K562 (cell line): ENCODE results near the gene PRKAR1B. TPM values are rescaled to one million over a fixed set of nuclear protein-coding genes. Genes with fewer than 3 reads are reported as not detected.

Experiments
- CHD1 ChIP-seq: fragments of 200-600 bp; sonication (generic); IDR thresholded peaks from one replicate; pipeline ENCODE4 v1.6.1; 2012; ENCODE audit warnings: mild to moderate bottlenecking, moderate library complexity, low read length, inconsistent platforms
- CREM ChIP-seq: IDR thresholded peaks from 2 replicates; pipeline ENCODE4 v1.6.1; 2014; ENCODE audit warnings: antibody characterized with exemption, low read depth
- ESRRA ChIP-seq: fragments of 450-650 bp; IDR thresholded peaks from 2 replicates; pipeline ENCODE4 v1.6.1; 2014; ENCODE audit warnings: low read depth, mild to moderate bottlenecking, moderate library complexity, borderline replicate concordance
- FOXA1 ChIP-seq: fragments of 450-650 bp; IDR thresholded peaks from 2 replicates; pipeline ENCODE4 v1.6.1; 2016; ENCODE audit warnings: mild to moderate bottlenecking, borderline replicate concordance
- GABPB1 ChIP-seq: sonication (generic); formaldehyde crosslinking; IDR thresholded peaks from 2 replicates; pipeline ENCODE4 v1.8.0; 2022; ENCODE audit warnings: mild to moderate bottlenecking, missing genetic modification reagents
- GATAD2A ChIP-seq: fragments of 450-650 bp; IDR thresholded peaks from 2 replicates; pipeline ENCODE4 v1.6.1; 2017
- GTF2E2 ChIP-seq: fragments of 200-800 bp; sonication (Bioruptor generic); IDR thresholded peaks from 2 replicates; pipeline ENCODE4 v1.6.1; 2016; ENCODE audit warnings: missing genetic modification characterization, missing compliant biosample characterization
- HDAC2 ChIP-seq: fragments of 450-650 bp; IDR thresholded peaks from 2 replicates; pipeline ENCODE4 v1.6.1; 2016; ENCODE audit warnings: mild to moderate bottlenecking
- HNRNPLL ChIP-seq: fragments of 200-400 bp; formaldehyde crosslinking; IDR thresholded peaks from 2 replicates; pipeline ENCODE4 v1.6.1; 2017; ENCODE audit warnings: low read length, low read depth, mild to moderate bottlenecking; ENCODE audit not compliant: poor library complexity, severe bottlenecking
- LCOR ChIP-seq: sonication (generic); formaldehyde crosslinking; IDR thresholded peaks from 2 replicates; pipeline ENCODE4 v1.8.0; 2022; ENCODE audit warnings: mild to moderate bottlenecking, missing genetic modification reagents
- NFE2 ChIP-seq: IDR thresholded peaks from 2 replicates; pipeline ENCODE4 v1.6.1; 2014; ENCODE audit warnings: antibody characterized with exemption, low read depth
- NR4A1 ChIP-seq, 2 experiments: fragments of 250-450 bp in 1 of 2; fragments of 450-650 bp in 1 of 2; sonication (Bioruptor Pico) in 1 of 2; IDR thresholded peaks; 2 replicates each; pipeline versions ENCODE4 v1.4.0 to v1.6.1; 2016 to 2020; ENCODE audit warnings: mild to moderate bottlenecking in 2 of 2, missing compliant biosample characterization in 1 of 2, missing genetic modification characterization in 1 of 2, moderate library complexity in 1 of 2
- PHB2 ChIP-seq: fragments of 450-650 bp; IDR thresholded peaks from 2 replicates; pipeline ENCODE4 v1.6.1; 2017; ENCODE audit warnings: low read depth
- POLR2G ChIP-seq: fragments of 200-400 bp; formaldehyde crosslinking; IDR thresholded peaks from 2 replicates; pipeline ENCODE4 v1.6.1; 2017; ENCODE audit warnings: low read depth, mild to moderate bottlenecking, antibody characterized with exemption, low read length, moderate library complexity
- SNIP1 ChIP-seq: fragments of 450-650 bp; IDR thresholded peaks from 2 replicates; pipeline ENCODE4 v1.7.1; 2017; ENCODE audit warnings: low read depth, mild to moderate bottlenecking
- YBX1 ChIP-seq: fragments of 450-650 bp; IDR thresholded peaks from 2 replicates; pipeline ENCODE4 v1.7.1; 2016; ENCODE audit warnings: mild to moderate bottlenecking
- ZFP30 ChIP-seq: fragments of 250-450 bp; sonication (Bioruptor Pico); IDR thresholded peaks from 2 replicates; pipeline ENCODE4 v1.8.0; 2022; ENCODE audit warnings: moderate library complexity, mild to moderate bottlenecking, inconsistent platforms, borderline replicate concordance
- ZKSCAN8 ChIP-seq: fragments of 200-800 bp; sonication (Bioruptor generic); IDR thresholded peaks from 2 replicates; pipeline ENCODE4 v1.6.1; 2016; ENCODE audit warnings: missing genetic modification characterization, missing compliant biosample characterization
- ZNF24 ChIP-seq: fragments of 450-650 bp; IDR thresholded peaks from 2 replicates; pipeline ENCODE4 v1.6.1; 2016
- ZNF431 ChIP-seq: sonication (generic); formaldehyde crosslinking; IDR thresholded peaks from 2 replicates; pipeline ENCODE4 v1.8.0; 2022; ENCODE audit warnings: mild to moderate bottlenecking, missing genetic modification reagents
- ZNF511 ChIP-seq: sonication (generic); formaldehyde crosslinking; IDR thresholded peaks from 2 replicates; pipeline ENCODE4 v1.8.0; 2022; ENCODE audit warnings: mild to moderate bottlenecking, missing genetic modification reagents
- polyA plus RNA-seq, 8 experiments: library from polyadenylated mRNA; depleted of rRNA in 4 of 8; stranded (reverse) in 5 of 8; unstranded in 3 of 8; fragments of >200 nt; fragmentation: Nextera tagmentation in 2 of 8; fragmentation: Illumina TruSeq in 1 of 8; extraction: Ambion mirVana in 2 of 8; extraction: Trizol in 1 of 8; gene quantifications; 2 replicates each; pipeline versions ENCODE4 v1.2.1 to v1.2.3, GENCODE V29; 2011 to 2014; ENCODE audit warnings: inconsistent platforms in 1 of 8, missing spikeins in 1 of 8
- total RNA-seq, 7 experiments: library from RNA; depleted of rRNA in 6 of 7; stranded (reverse); fragments of >200 nt in 6 of 7; fragmentation: Illumina TruSeq in 2 of 7; extraction: Trizol in 2 of 7; gene quantifications; 2 replicates each; pipeline versions ENCODE4 v1.2.1 to v1.2.3, GENCODE V29; 2011 to 2021; ENCODE audit warnings: low replicate concordance in 1 of 7
- TF ChIP-seq, protein P1 (sequence below): fragments of 450-650 bp; IDR thresholded peaks from 2 replicates; pipeline ENCODE4 v1.6.1; 2016; ENCODE audit warnings: low read depth

PRKAR1B gene
- total and polyA plus RNA-seq, 9 of the 15 experiments (the other 6 are each of a cell fraction or from before 2014, with no cell fraction given), result 0.99 to 30.5 (median 12.7) TPM

- TF ChIP-seq NR4A1 (CRISPR knock-in tag; IDR thresholded peaks at IDR 0.05) (no peak; the same call in 1 of the 2 replicates), NR4A1 (tag; IDR thresholded peaks at IDR 0.05) (peak; percentile 89), YBX1 (no peak), SNIP1 (no peak), GTF2E2 (no peak), LCOR (CRISPR knock-in tag) (peak; percentile 97), PHB2 (no peak), NFE2 (peak; percentile 90), POLR2G (peak; percentile 90), GATAD2A (peak; percentile 85), ZNF24 (peak; percentile 28; the same call in 1 of the 2 replicates), ESRRA (no peak), ZNF431 (CRISPR knock-in tag) (peak; percentile 90), ZKSCAN8 (CRISPR knock-in tag) (peak; percentile 80), ZFP30 (CRISPR knock-in tag) (no peak), FOXA1 (no peak), ZNF511 (CRISPR knock-in tag) (peak; percentile 93), HNRNPLL (peak; percentile 52), CHD1 (no peak), HDAC2 (no peak), CREM (peak; percentile 75; the same call in 1 of the 2 replicates), GABPB1 (CRISPR knock-in tag) (peak; percentile 90)
- TF ChIP-seq, protein P1, sequence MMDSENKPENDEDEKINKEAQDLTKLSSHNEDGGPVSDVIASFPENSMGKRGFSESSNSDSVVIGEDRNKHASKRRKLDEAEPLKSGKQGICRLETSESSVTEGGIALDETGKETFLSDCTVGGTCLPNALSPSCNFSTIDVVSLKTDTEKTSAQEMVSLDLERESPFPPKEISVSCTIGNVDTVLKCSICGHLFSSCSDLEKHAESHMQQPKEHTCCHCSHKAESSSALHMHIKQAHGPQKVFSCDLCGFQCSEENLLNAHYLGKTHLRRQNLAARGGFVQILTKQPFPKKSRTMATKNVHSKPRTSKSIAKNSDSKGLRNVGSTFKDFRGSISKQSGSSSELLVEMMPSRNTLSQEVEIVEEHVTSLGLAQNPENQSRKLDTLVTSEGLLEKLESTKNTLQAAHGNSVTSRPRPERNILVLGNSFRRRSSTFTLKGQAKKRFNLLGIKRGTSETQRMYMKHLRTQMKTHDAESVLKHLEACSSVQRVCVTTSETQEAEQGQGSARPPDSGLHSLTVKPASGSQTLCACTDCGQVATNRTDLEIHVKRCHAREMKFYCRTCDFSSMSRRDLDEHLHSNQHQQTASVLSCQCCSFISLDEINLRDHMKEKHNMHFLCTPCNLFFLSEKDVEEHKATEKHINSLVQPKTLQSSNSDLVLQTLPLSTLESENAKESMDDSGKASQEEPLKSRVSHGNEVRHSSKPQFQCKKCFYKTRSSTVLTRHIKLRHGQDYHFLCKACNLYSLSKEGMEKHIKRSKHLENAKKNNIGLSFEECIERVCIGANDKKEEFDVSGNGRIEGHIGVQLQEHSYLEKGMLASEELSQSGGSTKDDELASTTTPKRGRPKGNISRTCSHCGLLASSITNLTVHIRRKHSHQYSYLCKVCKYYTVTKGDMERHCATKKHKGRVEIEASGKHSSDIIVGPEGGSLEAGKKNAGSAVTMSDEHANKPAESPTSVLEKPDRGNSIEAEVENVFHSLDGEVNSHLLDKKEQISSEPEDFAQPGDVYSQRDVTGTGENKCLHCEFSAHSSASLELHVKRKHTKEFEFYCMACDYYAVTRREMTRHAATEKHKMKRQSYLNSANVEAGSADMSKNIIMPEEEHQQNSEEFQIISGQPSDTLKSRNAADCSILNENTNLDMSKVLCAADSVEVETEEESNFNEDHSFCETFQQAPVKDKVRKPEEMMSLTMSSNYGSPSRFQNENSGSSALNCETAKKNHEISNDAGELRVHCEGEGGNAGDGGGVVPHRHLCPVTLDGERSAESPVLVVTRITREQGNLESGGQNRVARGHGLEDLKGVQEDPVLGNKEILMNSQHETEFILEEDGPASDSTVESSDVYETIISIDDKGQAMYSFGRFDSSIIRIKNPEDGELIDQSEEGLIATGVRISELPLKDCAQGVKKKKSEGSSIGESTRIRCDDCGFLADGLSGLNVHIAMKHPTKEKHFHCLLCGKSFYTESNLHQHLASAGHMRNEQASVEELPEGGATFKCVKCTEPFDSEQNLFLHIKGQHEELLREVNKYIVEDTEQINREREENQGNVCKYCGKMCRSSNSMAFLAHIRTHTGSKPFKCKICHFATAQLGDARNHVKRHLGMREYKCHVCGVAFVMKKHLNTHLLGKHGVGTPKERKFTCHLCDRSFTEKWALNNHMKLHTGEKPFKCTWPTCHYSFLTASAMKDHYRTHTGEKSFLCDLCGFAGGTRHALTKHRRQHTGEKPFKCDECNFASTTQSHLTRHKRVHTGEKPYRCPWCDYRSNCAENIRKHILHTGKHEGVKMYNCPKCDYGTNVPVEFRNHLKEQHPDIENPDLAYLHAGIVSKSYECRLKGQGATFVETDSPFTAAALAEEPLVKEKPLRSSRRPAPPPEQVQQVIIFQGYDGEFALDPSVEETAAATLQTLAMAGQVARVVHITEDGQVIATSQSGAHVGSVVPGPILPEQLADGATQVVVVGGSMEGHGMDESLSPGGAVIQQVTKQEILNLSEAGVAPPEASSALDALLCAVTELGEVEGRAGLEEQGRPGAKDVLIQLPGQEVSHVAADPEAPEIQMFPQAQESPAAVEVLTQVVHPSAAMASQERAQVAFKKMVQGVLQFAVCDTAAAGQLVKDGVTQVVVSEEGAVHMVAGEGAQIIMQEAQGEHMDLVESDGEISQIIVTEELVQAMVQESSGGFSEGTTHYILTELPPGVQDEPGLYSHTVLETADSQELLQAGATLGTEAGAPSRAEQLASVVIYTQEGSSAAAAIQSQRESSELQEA, result no peak
Measured at GRCh38 chr7:604001-604883, 122.8 kb downstream of the PRKAR1B start (continued).
